Pulmonary artery endothelial cell (primary cell): ENCODE data around the gene RNF180. TPM values are rescaled to one million over a fixed set of nuclear protein-coding genes. Genes with fewer than 3 reads are reported as not detected.
"Not testable (repeated sequence)": the region's sequence is repeated elsewhere in the genome, so short reads cannot be mapped to it uniquely, and the experiment has no call there.

Experiments
- DNase-seq: peaks from one replicate; pipeline ENCODE4 v3.0.0-alpha.2; 2011; ENCODE audit warnings: low read depth, low spot score
- total RNA-seq: library from RNA; depleted of rRNA; stranded (reverse); fragments of >200 nt; gene quantifications from 2 replicates; pipeline ENCODE4 v1.2.3, GENCODE V29; 2014

RNF180 gene
- total RNA-seq, 1 donor from 2014 or later = 6.8 TPM

DNA sequence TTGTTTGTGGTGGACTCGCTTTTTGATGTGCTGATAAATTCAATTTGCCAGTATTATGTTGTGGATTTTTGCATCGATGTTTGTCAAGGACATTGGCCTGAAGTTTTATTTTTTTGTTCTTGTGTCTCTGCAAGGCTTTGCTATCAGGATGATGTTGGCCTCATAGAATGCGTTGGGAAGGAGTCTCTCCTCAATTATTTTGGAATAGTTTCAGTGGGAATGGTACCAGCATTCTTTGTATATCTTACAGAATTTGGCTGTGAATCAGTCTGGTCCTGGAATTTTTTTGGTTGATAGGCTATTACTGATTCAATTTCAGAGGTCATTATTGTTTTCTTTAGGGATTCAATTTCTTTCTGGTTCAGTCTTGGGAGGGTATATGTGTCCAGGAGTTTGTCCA lies 198.8 kb downstream of the RNF180 start:
- no peak for DNase-seq

DNA sequence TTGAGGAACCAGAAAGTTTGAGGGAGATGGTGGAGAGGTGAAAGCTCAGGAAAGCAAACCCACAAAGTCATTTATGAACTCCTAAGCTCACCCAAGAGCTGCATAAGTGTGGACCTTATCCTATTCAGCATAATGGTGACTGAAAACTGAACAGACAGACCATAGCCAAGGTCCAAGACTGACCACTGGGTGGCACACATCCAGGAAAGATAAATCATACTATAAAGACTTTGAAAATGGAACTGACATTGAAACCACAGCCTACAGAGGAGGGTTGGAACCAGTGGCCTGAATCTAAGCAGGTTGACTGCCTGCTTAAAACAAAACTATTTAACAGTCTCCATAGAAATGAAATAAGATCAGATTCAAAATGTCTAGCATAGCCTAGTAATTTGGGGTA lies 219.1 kb downstream of the RNF180 start:
- DNase-seq = no peak

DNA sequence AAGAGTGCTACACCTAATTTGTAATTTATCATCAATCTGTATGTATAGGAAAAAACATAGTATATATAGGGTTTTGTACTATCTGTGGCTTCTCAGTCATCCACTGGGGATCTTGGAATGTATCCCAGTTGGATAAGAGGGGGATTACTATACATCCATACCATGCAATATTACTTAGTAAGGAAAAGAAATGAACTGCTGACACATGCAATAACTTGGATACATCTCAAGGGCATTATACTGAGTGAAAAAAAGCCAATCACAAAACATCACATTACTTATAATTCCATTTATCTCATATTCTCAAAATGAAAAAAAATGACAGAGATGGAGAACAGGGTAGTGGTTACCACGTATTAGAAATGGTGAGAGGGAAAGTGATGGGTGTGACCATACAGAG lies 231.9 kb downstream of the RNF180 start:
- DNase-seq = no peak

DNA sequence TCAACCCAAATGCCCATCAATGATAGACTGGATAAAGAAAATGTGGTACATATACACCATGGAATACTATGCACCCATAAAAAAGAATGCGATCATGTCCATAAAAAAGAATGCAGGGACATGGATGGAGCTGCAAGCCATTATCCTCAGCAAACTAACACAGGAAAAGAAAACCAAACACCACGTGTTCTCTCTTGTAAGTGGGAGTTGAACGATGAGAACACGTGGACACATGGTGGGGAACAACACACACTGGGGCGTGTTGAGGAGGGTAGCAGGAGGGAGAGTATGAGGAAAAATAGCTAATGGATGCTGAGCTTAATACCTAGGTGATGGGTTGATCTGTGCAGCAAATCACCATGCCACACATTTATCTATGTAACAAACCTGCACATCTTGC lies 233.1 kb downstream of the RNF180 start:
- not testable (repeated sequence) for DNase-seq

DNA sequence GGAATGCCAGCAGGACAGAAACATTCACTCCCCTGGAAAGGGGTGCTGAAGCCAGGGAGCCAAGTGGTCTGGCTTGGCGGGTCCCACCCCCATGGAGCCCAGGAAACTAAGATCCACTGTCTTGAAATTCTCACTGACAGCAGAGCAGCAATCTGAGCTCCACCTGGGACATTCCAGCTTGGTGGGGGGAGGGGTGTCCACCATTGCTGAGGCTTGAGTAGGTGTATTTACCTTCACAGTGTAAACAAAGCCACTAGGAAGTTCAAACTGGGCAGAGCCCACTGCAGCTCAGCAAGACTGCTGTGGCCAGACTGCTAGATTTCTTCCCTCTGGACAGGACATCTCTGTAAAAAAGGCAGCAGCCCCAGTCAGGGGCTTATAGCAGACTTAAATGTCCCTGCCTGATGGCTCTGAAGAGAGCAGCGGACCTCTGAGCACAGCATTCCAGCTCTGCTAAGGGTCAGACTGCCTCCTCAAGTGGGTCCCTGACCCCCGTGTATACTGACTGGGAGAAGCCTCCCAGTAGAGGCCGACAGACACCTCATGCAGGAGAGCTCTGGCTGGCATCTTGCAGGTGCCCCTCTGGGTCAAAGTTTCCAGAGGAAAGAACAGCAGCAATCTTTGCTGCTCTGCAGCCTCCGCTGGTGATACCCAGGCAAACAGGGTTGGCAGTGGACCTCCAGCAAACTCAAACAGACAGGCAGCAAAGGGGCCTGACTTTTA lies 241.6 kb downstream of the RNF180 start:
- not testable (repeated sequence) for DNase-seq

DNA sequence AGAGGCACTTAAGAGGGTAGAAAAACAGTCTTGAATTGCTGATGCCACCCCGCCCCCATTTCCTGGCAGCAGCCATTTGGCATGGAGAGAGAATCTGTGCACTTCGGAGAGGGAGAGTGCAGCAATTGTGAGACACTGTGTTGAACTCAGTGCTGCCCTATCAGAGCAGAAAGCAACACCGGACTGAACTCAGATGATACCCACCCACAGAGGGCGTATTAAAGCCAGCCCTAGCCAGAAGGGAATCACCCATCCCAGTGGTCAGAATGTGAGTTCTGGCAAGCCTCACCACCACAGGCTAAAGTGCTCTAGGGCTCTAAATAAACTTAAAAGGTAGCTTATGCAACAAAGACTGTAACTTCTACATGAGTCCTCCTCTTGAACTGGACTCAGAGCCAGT lies 251.7 kb downstream of the RNF180 start:
- no peak for DNase-seq

DNA sequence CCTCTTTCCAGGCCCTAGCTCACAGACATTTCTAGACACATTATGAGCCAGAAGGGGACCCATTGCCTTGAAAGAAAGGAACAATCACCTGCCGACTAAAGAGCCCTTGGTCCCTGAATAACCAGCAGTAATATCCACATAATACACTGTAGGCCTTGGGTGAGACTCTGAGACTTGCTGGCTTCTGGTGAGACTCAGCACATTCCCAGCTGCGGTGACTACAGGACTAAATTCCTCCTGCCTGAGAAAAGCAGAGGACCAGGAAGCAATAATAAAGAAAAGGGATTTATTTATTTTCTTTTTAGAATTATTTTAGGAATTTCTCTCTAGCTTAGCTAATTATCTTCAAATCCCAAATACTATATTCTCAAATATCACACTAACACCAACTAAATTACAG lies 252.4 kb downstream of the RNF180 start:
- DNase-seq = no peak

Other genes with a start within 250 kb of the RNF180 start
- not detected in 2 replicates for gene HTR1A, start 203.4 kb upstream of the RNF180 start, total RNA-seq